ENCODE measurements around the gene TRRAP.
A peak's percentile ranks its signal among the peaks of the same experiment; 100 is the strongest.
"Not testable (repeated sequence)": the region's sequence is repeated elsewhere in the genome, so short reads cannot be mapped to it uniquely, and the experiment has no call there.

The TRRAP gene

DNA sequence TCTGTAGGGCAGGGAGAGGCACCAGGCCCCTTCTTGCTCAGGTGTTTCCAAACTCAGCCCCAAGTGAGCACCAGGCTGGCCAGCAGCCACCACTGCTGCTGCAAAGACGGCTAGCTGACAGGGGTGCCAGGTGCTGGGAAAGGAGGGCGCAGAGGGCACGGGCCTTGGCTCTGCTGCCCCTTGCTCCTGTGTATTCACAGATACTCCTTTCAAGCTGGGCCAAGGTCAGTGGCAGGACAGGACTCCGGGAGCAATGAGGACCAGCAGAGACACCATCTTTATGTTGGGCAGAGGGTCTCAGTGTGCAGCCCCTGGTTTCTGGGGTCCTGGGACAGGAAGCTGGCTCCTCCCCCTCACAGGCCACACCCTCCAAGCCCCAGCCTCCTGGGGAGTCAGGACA, 155.4 kb downstream of the TRRAP start:
- no peak for DNase-seq

DNA sequence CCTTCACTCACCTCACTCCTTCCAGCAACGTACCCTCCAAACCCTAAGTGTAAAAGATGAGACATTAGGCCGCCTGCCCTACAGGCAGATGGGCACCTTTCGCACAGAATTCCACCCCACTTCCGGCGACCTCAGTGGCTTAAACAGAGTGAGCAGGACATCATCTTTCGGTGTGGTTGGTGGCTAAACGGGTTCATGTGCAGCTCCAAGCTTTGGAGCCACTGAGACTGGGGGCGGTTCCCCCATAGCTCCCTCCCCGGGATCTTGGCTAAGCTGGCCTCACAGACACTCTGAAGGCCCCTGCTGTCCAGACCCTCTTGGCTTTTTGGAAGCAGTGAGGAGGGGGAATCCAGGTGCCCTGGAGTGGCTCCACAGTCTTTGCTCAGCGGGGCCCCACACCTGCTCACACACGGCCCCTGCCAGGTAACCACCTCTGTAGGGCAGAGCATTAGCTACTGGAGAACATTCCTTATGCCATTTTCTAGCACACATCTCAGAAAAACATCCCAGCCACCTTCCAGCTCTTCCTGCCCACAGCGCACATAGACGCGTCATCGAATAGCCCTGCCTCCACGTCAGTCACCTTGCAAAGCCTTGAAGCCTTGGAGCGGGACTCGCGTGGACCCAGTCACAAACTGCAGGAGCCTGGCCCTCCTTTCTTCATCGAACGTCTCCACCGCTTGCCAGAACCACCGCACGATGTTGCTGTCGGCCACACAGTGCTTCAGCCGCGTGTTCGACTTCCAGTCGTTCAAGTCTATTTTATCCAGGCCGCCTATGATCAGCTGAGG, 156.8 kb downstream of the TRRAP start:
- no peak for DNase-seq

DNA sequence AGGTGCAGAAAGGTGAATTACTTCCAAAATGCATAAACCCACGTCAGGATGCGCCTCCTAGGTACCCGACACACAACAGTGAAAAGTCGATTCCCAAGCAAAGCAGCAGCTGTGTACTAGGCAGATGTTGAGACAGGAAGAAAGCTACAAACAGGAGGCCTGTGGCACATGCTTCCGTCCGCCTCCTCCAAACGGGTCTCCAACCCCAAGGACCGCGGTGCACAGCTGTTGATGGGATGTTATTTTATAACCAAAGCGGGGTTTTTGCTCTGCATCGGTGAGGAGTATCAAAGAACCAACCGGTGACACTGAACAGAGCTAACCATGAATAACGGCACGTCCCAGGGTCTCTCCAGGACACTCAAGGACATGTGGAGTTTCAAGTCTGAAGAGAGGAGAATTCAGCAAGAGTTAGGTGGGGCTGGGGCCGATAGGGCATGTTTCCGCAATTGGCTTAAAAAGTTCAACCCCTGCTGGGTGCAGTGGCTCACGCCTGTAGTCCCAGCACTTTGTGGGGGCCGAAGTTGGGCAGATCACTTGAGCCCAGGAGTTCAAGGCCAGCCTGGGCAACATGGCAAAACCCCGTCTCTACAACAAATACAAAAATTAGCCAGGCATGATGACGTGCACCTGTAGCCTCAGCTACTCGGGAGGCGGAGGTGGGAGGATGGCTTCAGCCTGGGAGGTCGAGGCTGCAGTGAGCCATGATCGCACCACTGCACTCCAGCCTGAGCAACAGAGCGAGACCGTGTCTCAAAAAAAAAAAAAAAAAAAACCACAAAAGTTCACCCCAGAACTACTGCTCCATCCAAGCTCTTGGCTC, 157.6 kb downstream of the TRRAP start:
- no peak for DNase-seq

DNA sequence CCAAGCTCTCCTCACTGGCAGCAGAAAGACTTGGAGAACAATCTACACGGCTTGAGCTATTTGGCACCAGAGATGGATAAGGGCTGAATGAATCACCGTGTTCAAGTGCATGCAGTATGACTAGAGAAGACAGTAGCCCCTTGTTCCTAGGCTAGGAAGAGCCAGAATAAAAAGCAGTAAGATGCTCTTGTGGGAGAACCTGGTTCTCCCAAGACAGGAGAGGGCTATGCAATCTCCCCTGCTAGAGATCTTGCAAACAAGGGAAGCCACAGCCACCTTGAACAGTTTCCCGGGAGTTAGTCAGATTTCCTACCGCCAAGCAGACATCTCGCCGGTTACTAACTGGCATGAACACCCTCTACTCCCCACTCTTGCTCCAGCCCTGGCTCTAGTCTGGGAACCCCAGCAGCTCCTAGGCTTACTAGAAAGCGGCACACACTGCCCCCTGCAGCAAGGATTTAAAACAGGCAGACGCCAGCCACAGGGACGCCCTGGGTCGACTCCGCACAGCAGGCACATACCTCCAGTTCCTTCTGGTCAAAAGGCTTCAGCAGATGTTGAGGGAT, 158.3 kb downstream of the TRRAP start:
- peak; percentile 2 for DNase-seq

DNA sequence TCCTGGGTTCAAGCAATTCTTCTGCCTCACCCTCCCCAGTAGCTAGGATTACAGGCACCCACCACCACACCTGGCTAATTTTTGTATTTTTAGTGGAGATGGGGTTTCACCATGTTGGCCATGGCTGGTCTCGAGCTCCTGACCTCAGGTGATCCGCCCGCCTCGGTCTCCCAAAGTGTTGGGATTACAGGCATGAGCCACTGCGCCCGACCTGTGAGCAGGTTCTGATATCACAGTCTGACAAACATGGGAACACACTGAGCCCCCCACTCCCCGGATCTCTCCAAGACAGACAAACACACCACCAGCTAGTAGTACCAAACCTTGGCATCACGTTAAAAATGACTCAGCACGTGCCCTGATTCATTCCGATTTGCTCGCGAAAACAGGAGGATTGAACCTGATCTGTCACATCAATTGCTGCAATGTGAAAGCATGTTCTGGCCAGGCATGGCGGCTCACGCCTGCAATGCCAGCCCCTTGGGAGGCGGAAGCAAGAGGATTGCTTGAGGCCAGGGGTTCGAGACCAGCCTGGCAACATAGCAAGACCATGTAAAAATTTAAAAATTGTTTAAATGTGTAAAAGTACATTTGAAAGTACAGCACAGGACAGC, 159.1 kb downstream of the TRRAP start:
- no peak for DNase-seq

DNA sequence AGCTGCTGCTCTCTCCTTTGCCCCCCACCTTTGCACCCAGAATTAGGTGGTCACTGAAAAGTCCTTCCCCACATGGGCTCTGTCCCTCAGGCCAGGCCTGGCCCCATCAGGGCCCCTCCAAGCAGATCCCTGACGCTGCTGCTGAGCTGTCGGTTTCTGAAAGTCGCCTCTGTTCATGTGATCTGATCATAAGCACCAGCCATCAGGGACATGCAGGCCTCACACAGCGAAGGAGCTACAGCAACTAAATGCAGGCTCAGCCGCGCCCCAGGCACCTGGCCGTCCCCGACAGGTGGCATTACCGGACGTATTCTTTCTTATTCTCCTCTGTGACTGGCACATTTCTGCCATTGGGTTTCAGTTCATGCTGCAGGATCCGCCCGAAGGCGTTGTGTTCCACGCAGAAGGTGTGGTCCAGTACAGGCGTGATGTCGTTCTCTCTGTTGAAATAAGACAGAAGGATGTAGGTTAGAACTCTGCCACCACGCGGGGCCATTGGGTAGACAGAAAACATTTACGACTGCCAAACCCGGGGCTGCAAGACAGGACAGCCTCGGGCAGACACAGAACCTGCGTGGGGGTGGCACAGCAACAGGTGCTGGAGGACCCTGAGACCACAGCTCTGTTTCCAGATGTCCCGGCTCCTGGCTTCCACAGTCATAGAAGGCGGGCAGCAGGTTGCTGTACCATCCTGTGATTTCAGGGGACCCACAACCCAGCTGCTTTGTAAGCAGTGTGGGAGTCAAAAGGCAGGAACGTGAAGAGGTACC, 159.9 kb downstream of the TRRAP start:
- no peak for DNase-seq

DNA sequence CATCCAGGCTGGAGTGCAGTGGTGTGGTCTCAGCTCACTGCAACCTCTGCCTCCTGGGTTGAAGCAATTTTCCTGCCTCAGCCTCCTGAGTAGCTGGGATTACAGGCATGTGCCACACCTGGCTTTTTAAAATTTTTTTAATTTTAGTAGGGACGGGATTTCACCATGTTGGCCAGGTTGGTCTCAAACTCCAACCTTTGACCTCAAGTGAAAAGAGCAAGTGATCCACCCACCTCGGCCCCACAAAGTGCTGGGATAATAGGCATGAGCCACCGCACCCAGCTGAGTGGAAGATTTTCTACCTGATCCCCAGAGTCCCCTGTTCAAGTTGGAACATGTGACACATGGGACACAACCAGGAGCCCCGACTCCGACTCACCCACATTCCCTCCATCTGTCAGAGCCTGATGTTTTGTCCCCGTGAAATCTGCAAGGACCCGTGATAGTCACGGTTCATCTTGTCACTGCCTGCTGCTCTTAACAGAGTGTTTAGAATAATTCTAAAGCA, 161.1 kb downstream of the TRRAP start:
- DNase-seq: no peak

DNA sequence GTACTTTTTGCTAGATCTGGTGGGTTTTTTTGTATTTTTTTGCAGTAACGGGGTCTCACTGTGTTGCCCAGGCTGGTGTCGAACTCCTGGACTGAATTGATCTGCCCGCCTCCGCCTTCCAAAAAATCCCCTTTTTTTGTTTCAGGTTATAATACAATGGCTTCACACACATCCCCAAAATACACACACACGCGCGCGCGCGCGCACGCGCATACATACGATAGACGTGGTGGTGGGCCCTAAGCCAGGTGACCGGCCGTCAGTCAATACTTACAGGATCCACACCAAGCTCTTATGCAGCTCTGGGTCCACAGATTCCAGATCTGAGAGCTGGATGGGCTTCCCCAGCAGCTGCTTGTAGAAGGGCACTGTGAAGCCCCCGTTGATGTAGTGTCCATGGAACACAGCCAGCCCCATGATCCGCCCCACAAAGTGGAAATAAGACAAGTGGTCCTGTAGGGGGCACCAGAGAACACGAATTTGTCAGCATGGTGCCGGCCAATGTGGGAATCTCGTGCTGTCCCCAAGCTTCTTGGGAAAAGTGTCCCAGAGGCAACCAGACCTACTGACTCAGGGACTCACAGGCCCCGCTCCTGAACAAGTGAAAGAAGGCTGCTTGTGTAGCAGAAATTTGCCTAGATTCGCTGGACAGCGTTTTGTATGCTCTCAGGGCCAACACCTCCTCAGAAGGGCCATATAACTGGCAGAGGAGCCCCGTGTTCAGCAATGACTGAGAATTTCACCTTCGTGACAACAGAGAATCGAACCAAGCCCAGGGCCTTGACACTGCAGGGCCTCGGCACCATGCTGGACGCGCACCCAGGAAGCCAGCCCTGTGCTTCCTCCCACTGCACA, 162.0 kb downstream of the TRRAP start:
- DNase-seq: peak; percentile 64

DNA sequence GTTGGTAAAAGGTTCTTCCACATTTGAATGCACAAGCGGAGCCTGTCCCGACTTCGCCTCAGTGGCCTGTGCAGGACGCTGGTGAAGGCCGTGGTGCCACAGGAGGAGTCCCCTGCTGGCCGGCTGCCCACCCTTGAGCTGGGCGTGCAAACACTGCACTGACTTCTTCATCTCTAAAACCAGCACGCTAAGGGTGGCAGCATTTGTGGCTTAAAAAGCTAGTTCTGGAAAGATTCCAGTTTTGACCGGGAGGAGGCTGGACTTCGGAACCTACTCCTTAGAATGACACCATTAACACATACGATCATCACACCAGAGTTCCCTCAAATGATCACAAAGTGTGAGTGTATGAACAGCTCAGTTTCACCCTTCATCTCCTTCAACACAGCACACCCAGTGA, 163.2 kb downstream of the TRRAP start:
- no peak for DNase-seq

DNA sequence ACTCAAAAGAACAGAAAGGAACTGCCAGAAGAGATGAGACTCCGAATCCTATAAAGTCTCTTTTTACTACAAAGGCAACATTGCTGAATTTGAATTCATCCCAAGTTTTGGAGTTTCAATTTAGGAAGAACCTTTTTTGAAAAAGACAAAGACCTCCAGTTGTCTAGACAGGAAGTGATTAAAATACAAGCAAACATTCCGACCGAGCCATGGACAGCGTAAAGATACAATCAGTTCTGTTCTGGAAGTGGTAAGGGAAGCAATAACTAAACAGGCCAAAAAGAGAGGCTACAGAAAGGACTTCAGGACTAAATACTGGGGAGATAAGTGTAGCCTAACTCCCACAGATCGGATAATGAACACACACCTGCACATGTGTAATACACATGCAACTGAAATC, 164.6 kb downstream of the TRRAP start:
- DNase-seq: no peak

DNA sequence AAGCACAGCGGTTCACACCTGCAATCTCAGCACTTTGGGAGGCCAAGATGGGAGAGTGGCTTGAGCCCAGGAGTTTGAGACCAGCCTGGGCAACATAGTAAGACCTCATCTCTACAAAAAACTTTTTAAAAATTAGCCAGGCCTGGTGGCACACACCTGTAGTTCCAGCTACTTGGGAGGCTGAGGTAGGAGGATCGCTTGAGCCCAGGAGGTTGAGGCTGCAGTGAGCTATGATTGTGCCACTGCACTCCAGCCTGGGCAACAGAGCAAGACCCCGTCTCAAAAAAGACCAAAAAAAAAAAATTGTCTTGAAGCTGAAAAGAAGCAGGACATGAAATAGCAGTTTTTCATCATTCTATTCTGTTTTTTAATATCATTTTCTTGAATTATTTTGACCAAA, 166.5 kb downstream of the TRRAP start:
- DNase-seq: not testable (repeated sequence)

DNA sequence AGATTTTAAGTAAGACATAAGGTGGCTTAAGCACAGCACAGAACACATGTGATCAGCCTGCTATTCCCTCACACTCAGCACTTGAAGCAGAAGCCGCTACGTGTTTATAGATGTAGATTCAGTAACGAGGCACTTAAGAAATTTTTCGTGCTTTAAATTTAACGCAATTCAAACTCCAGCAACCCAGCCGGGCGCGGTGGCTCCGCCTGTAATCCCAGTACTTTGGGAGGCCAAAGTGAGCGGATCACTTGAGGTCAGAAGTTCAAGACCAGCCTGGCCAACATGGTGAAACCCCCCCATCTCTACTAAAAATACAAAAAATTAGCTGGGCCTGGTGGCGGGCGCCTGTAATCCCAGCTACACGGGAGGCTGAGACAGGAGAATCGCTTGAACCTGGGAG, 167.9 kb downstream of the TRRAP start:
- not testable (repeated sequence) for DNase-seq

DNA sequence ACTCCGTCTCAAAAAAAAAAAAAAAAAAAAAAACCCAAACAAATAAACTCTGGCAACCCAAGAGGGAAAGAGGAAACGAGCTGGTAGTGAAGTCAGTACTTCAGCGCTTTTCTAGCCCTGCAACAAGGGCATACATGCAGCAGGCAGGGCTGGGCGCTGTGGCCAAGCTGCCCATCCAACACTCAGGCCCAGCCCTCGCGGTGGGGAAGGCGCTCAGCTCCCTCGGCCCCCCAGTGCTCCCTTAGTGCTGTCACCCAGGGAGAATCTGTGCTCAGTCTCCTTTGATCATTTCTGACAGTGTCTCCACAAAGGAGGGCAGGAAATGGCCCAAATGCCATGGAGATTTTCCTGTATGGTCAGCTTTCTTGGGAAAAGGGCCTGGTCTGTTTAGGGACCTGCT, 168.4 kb downstream of the TRRAP start:
- no peak for DNase-seq

DNA sequence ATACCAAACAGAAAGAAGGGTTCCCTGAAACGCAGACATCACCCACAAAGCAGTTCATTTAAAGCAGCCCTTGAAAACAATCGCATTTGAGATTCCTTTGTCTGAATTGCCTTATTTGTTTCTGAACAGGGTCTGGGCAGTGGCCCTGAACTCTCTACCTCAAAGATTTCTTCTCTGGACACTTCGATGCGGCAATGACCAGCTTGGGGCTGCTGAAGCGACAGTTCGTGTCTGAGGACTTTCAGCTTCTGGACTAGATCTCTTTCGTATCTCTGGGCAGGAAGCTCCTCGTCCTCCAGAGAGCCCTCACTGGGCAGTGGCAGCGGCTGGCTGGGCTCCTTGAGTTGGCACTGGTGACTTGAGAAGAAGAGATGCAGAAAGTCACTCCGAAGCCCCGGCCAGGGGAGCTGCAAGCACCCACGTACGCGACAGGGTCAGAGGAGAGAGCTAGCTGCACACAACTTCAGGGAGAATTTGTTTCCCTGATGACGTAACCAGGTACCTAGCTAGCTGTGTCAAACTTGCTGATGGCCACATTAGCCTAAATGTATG, 169.3 kb downstream of the TRRAP start:
- no peak for DNase-seq

DNA sequence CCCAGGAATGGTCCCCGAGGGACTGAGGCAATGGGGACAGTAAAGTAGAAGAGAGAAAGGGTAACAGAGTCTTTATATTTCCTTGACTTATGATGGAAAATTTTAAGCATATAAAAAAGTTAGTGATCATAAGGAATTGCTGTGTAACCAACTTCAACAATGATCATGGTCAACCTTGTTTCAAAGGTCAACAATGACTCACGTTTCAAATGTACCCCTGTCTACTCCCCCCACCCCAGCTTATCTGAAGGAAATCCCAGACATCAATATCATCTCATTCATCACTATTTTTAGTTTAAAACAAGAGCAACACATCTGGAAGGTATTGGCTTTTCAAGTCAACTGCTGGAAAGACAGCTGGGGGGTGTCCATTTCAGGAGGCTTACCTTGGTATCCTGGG, 172.6 kb downstream of the TRRAP start:
- DNase-seq: no peak

DNA sequence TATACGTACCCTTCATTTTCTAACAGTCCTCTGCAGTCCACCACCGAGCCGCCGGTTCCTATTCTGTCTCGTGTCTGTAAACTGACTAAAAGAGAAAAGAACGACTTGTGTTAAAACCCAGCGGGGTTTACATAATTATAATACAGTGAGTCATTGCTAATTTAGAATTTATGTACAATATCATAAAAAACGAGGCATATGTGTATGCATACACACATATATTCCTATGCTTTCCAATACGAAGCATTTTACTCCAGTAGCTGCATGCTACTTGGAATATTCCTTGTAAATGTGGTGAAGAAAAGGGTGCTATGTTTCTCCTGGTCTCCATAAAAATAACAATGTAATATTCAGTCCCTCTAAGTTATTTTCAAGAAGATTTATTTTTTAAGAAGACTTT, 176.4 kb downstream of the TRRAP start:
- DNase-seq: no peak

DNA sequence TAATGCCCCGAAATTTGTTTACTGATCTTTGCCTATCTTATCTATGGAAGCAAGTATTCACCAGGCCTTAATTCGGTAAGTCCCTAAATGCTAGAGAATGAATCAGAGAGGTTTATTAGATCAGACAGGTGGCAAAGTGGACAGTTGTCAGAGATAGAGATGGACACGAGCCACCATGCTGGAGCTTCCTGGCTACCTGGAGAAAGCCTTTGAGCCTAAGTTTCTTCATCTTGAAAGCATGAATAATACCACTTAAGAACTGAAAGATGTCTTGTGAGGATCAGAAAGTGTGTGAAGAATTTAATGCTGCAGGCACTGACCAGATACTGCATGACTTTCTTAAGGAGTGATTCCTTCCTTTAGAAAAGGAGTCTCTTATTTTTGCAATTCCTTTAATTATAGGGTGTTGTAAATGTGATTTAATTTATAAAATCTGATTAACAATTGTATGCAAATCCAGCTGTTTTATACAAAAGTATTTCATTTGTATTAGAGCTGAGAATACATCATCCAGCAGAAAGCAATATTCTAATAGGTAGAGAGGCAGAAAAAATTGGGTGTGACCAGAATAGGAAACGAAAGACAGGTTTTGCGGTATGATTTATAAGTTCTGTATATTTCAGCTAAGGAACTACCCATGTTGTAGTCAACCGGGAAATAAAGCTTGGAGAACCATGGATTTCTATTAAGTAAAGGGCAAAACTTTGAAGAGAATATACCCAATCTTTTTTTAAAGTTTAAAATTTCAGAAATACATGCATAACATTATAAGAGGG, 182.9 kb downstream of the TRRAP start:
- DNase-seq: no peak

Measured in HCEC 1CT (cell line).